Fibroblast of peridontal ligament (primary cell): Measurements from ENCODE around the gene KIF26A.

Source experiments
- DNase-seq: peaks from one replicate; pipeline ENCODE4 v3.0.0-alpha.2; 2010; ENCODE audit errors: extremely low read depth

Gene KIF26A

GRCh38 chr14:104157016-104157928, 18.9 kb downstream of the KIF26A start:
- no peak for DNase-seq

GRCh38 chr14:104158827-104159798, 20.7 kb downstream of the KIF26A start:
- DNase-seq, result no peak

- no peak for DNase-seq
Observed at GRCh38 chr14:104159990-104160389, 21.6 kb downstream of the KIF26A start.

- no peak for DNase-seq
Observed at GRCh38 chr14:104161602-104162367, 23.4 kb downstream of the KIF26A start.

GRCh38 chr14:104162495-104162894, 24.1 kb downstream of the KIF26A start:
- DNase-seq, result no peak

- DNase-seq, result no peak
Observed at GRCh38 chr14:104163541-104163940, 25.2 kb downstream of the KIF26A start.

- DNase-seq, result no peak
Observed at GRCh38 chr14:104164041-104164440, 25.7 kb downstream of the KIF26A start.

GRCh38 chr14:104164512-104164911, 26.1 kb downstream of the KIF26A start:
- no peak for DNase-seq

- DNase-seq, result no peak
Observed at GRCh38 chr14:104166698-104167097, 28.3 kb downstream of the KIF26A start.

GRCh38 chr14:104168603-104169002, 30.2 kb downstream of the KIF26A start:
- DNase-seq, result no peak

- DNase-seq, result no peak
Observed at GRCh38 chr14:104169005-104169698, 30.8 kb downstream of the KIF26A start.

- no peak for DNase-seq
Observed at GRCh38 chr14:104169699-104170479, 31.5 kb downstream of the KIF26A start.

GRCh38 chr14:104171029-104171697, 32.8 kb downstream of the KIF26A start:
- DNase-seq, result no peak

- no peak for DNase-seq
Observed at GRCh38 chr14:104171895-104172294, 33.5 kb downstream of the KIF26A start.

- DNase-seq, result no peak
Observed at GRCh38 chr14:104172349-104172748, 34.0 kb downstream of the KIF26A start.

GRCh38 chr14:104172880-104173279, 34.5 kb downstream of the KIF26A start:
- DNase-seq, result no peak

GRCh38 chr14:104174051-104174450, 35.7 kb downstream of the KIF26A start:
- no peak for DNase-seq

- DNase-seq, result no peak
Observed at GRCh38 chr14:104175041-104175440, 36.7 kb downstream of the KIF26A start.

- DNase-seq, result no peak
Observed at GRCh38 chr14:104175811-104176210, 37.4 kb downstream of the KIF26A start.

- no peak for DNase-seq
Observed at GRCh38 chr14:104176611-104177010, 38.2 kb downstream of the KIF26A start.
